Stimulated activated effector memory CD8-positive, alpha-beta T cell treated with anti-CD3 and anti-CD28 coated beads, Interleukin-12 subunit alpha, Interleukin-12 subunit beta, amount 100 ng/mL, for 72 hours (primary cell): ENCODE results near the gene DPH2.

Source experiments
- ATAC-seq: fragments of 150-1000 bp; cut with Tn5 transposase; 2 replicates; pipeline ENCODE4 v1.10.0; 2021
- DNase-seq, 2 donors: peaks; one replicate each; pipeline ENCODE4 v3.0.0; 2021 to 2022; ENCODE audit warnings: low spot score in 2 of 2
- H3K27ac Mint-ChIP-seq: one replicate; pipeline ENCODE4 v1.8.0; 2022; ENCODE audit warnings: mild to moderate bottlenecking, mixed read lengths
- H3K36me3 Mint-ChIP-seq: one replicate; pipeline ENCODE4 v1.8.0; 2022; ENCODE audit warnings: mild to moderate bottlenecking, mixed read lengths
- H3K4me1 Mint-ChIP-seq: one replicate; pipeline ENCODE4 v1.8.0; 2022; ENCODE audit warnings: mixed read lengths
- H3K4me3 Mint-ChIP-seq: one replicate; pipeline ENCODE4 v1.8.0; 2022; ENCODE audit warnings: mild to moderate bottlenecking, mixed read lengths
- H3K9me3 Mint-ChIP-seq: one replicate; pipeline ENCODE4 v1.8.0; 2022; ENCODE audit warnings: mixed read lengths

DPH2 gene

GRCh38 chr1:43969746-43970466 is at the start of gene DPH2:
Gene DPH2, plus strand, starts transcription at chr1:43970010. Its CDS starts 166 bp downstream, at chr1:43970176.
- peak within 1 kb of the TSS; percentile 96 for H3K4me3 Mint-ChIP-seq
- no peaks in the 10 kb centered on the region for H3K9me3 Mint-ChIP-seq
- peak within 1 kb of the TSS; percentile 92 for H3K27ac Mint-ChIP-seq
- peaks cover 6% of the 10 kb centered on the region for H3K36me3 Mint-ChIP-seq
- ATAC-seq (peak; percentile 93), DNase-seq (peak; percentile 70 to 90)
- peaks cover 35% of the 10 kb centered on the region for H3K4me1 Mint-ChIP-seq

GRCh38 chr1:43921022-43921421 is 48.8 kb upstream of the DPH2 start:
- DNase-seq (no peak), ATAC-seq (no peak)
- peak overlapping the region; percentile 41 for H3K27ac Mint-ChIP-seq
- no peaks in the 10 kb centered on the region for H3K4me1 Mint-ChIP-seq
- no peaks in the 10 kb centered on the region for H3K9me3 Mint-ChIP-seq
- H3K36me3 Mint-ChIP-seq, result no peaks in the 10 kb centered on the region
- no peak overlapping the region for H3K4me3 Mint-ChIP-seq

DNA sequence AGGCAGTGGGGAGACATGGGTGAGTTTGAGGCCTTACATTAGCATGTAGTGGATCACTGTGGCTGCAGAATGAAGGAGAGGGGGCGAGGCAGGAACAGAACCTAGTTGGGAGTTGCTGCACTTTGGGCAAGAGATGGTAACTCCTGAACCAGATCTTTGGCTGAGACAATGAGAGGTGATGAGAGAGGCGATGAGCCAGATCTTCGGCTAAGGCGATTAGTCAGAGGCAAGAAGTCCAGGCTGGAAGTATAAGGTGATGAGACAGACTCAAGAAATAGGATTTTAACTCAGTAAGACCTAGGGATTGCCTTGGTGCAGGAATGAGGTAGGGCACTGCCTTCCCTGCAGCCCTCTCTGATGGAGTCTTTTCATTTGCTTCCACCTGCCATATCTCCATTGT is 45.3 kb upstream of the DPH2 start:
- H3K36me3 Mint-ChIP-seq, result no peaks in the 10 kb centered on the region
- no peak for DNase-seq
- H3K4me1 Mint-ChIP-seq, result peaks cover 1% of the 10 kb centered on the region
- no peak overlapping the region for H3K27ac Mint-ChIP-seq
- no peak overlapping the region for H3K4me3 Mint-ChIP-seq
- no peaks in the 10 kb centered on the region for H3K9me3 Mint-ChIP-seq
- no peak for ATAC-seq

DNA sequence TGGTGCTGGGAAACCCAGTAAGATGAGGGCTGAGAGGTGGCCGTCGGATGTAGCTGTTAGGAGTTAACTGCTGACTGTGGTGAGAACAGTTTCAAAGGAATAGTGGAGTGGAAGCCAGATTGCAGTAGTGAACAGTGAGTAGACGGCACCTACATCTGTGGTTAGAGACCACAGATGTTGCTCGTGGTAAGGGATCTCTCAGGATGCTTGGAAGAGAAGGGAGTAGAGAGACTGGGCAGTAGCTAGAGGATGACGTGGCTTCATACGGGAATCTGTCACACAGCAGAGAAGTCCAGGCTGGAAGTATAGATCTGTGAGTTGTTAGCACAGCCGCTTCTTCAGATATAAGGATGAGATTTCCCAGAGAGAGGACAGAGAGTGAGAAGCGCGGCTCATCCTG is 44.0 kb upstream of the DPH2 start:
- Mint-ChIP-seq H3K4me1 (peaks cover 5% of the 10 kb centered on the region), H3K27ac (peak overlapping the region; percentile 33), H3K4me3 (no peak overlapping the region)

GRCh38 chr1:43930168-43930948 is 39.5 kb upstream of the DPH2 start:
- no peak overlapping the region for H3K4me3 Mint-ChIP-seq
- ATAC-seq (no peak), DNase-seq (no peak)
- H3K27ac Mint-ChIP-seq, result no peak overlapping the region
- peaks cover 24% of the 10 kb centered on the region for H3K4me1 Mint-ChIP-seq
- H3K36me3 Mint-ChIP-seq, result peaks cover 9% of the 10 kb centered on the region
- H3K9me3 Mint-ChIP-seq, result no peaks in the 10 kb centered on the region

More for the DNA sequence above, 44.0 kb upstream of the DPH2 start:
- ATAC-seq (no peak), DNase-seq (no peak)
- Mint-ChIP-seq H3K9me3 (no peaks in the 10 kb centered on the region), H3K36me3 (no peaks in the 10 kb centered on the region)

DNA sequence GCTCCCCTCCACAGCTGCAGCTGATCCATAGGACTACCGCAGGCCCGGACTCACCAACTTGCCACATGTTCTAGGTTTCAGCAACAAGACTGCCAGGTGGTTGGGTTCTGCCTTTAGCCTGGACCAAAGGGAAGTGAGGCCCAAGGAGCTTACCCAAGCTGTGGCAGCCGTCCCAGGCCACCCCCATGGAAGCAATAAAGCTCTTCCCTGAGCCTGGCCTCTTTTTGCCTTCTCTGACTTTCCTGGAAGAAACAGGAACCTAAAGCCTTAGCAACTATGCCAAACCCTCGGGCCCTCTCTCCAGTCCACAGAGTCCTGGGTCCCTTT is 38.9 kb upstream of the DPH2 start:
- ATAC-seq (no peak), DNase-seq (no peak)
- H3K4me1 Mint-ChIP-seq, result peaks cover 24% of the 10 kb centered on the region
- peaks cover 9% of the 10 kb centered on the region for H3K36me3 Mint-ChIP-seq
- H3K4me3 Mint-ChIP-seq, result no peak overlapping the region
- no peaks in the 10 kb centered on the region for H3K9me3 Mint-ChIP-seq
- H3K27ac Mint-ChIP-seq, result no peak overlapping the region

DNA sequence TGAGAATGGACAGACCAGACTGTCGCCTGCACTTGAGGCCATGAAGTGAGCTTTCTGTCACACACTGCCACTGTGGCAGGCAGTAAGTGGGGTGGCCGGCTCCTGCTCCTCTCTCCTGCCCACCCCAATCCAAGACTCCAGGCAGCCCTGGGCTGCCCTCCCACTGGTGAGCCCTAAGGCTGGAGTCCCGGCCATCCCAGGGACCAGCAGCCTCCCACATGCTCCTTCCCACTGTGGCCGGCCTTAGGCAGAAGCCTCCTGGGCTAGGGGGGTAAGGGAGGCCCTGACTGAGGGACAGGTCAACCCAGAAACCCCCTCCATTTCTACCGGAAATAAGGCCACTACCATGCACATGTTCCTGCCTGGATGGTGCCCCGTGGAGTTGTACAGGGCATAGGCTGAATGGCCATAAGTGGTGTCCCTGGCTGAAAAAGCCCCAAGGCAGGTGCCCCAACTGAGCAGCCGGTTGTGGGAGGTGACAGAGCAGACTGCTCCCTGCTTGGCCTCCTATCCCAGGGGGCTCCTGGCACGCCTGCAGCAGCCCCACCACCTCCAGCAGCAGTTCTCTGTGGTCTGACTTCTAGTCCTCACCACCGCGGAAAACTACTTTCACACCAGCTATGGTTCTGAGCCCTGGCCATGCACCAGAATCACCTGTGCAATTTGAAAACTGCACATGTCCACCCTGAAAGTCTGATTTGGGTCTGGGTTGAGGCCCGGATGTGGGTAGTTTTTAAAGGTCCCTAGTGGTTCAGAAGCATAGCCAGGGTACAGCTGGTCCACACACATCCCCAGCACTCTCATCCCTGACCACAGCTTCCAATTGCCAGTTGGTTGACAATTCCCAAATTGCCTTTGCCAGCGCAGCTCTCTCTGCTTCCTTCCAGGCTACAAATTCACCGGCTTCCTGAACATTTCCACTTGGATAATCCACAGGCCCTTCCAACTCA is 37.8 kb upstream of the DPH2 start:
- H3K36me3 Mint-ChIP-seq, result peaks cover 9% of the 10 kb centered on the region
- DNase-seq (no peak), ATAC-seq (no peak)
- no peak overlapping the region for H3K4me3 Mint-ChIP-seq
- peaks cover 24% of the 10 kb centered on the region for H3K4me1 Mint-ChIP-seq
- H3K9me3 Mint-ChIP-seq, result no peaks in the 10 kb centered on the region
- peak overlapping the region; percentile 43 for H3K27ac Mint-ChIP-seq

- Mint-ChIP-seq H3K4me3 (peak overlapping the region; percentile 2), H3K36me3 (peaks cover 9% of the 10 kb centered on the region), H3K4me1 (peaks cover 24% of the 10 kb centered on the region), H3K27ac (peak overlapping the region; percentile 43), H3K9me3 (no peaks in the 10 kb centered on the region)
- ATAC-seq (no peak), DNase-seq (no peak)
These were observed 36.9 kb upstream of the DPH2 start for GRCh38 chr1:43932786-43933385.

DNA sequence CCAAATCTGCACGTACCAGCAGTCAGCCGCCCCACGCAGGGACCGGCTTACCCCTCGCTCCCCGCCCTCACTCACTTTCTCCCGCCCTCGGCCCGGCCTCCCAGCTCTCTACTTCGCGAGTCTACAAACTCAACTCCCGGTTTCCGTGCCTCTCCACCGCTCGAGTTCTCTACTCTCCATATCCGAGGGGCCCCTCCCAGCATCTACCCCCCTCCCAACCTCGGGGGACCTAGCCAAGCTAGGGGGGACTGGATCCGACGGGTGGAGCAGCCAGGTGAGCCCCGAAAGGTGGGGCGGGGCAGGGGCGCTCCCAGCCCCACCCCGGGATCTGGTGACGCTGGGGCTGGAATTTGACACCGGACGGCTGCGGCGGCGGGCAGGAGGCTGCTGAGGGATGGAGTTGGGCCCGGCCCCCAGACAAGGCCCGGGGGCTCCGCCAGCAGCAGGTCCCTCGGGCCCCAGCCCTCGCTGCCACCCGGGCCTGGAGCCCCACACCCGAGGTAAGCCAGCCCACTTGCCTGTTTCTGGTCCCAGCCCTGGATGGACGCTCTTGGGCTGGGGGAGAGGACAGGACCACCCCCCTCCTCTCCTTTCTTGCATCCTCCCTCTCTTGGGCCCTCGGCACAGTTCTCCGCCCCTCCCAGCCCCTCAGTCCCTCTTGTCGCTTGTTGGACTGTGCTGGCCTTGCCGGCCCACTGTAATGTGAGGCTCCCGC is 36.3 kb upstream of the DPH2 start, which contains the start of gene ARTN:
Gene ARTN, plus strand, starts transcription at position 416 of the 715 bp plus-strand sequence. CDS start 1,856 bp downstream, outside the sequence.
- Mint-ChIP-seq H3K27ac (peak within 1 kb of the TSS; percentile 43), H3K4me1 (peaks cover 24% of the 10 kb centered on the region), H3K36me3 (peaks cover 9% of the 10 kb centered on the region), H3K4me3 (peak within 1 kb of the TSS; percentile 2), H3K9me3 (no peaks in the 10 kb centered on the region)
- ATAC-seq (no peak), DNase-seq (no peak)

DNA sequence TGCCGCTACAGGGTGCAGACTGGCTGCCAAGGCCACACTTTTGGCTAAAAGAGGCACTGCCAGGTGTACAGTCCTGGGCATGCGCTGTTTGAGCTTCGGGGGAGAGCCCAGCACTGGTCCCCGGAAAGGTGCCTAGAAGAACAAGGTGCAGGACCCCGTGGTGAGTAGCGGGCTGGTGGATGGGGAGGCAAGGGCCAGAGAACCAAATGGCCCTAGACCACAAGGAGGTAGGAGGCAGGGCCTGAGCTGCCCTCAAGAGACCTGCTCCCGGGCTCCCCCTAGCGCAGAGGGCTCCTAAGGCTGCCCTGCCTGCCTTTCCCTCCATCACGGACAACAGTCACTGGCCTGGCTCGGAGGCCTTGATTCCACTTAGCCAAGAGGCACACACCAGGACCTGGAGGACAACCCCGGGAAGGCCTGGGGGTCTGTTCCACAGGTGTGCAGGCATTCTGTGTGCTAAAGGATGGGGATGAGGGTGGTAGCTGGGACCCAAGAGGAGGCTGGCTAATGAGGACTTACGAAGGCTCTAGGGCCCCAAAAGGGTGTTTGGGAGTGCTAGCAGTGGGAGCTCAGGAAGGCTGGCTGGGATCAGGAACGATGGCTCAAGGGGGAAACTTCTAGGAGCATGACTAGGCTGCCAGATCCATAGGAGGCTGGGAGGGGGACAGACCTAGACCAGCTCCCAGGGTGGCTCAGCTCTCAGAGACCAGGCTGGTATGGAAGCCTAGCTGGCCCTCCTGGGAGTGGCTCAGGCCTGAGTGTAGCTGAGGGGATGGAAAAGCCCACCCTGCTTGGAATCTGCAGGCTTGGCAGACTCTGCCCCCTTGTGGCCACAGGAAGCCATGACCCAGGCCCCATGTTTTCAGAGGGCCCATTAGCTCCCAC is 35.5 kb upstream of the DPH2 start:
- ATAC-seq (peak; percentile 66), DNase-seq (peak; percentile 44 to 79)
- Mint-ChIP-seq H3K36me3 (peaks cover 9% of the 10 kb centered on the region), H3K27ac (no peak overlapping the region), H3K4me1 (peaks cover 24% of the 10 kb centered on the region), H3K4me3 (peak overlapping the region; percentile 2), H3K9me3 (no peaks in the 10 kb centered on the region)

GRCh38 chr1:43934986-43935324 is 34.9 kb upstream of the DPH2 start:
- Mint-ChIP-seq H3K36me3 (peaks cover 9% of the 10 kb centered on the region), H3K4me3 (no peak overlapping the region), H3K27ac (no peak overlapping the region), H3K9me3 (no peaks in the 10 kb centered on the region), H3K4me1 (peaks cover 18% of the 10 kb centered on the region)
- ATAC-seq (no peak), DNase-seq (no peak)

- H3K4me1 Mint-ChIP-seq, result peaks cover 18% of the 10 kb centered on the region
- H3K9me3 Mint-ChIP-seq, result no peaks in the 10 kb centered on the region
- no peak overlapping the region for H3K27ac Mint-ChIP-seq
- H3K36me3 Mint-ChIP-seq, result peaks cover 9% of the 10 kb centered on the region
- H3K4me3 Mint-ChIP-seq, result no peak overlapping the region
- DNase-seq, result no peak
- no peak for ATAC-seq
These were observed 33.9 kb upstream of the DPH2 start for GRCh38 chr1:43935711-43936427.

GRCh38 chr1:43936431-43937151 is 33.2 kb upstream of the DPH2 start:
- Mint-ChIP-seq H3K27ac (no peak overlapping the region), H3K36me3 (peaks cover 9% of the 10 kb centered on the region), H3K9me3 (no peaks in the 10 kb centered on the region), H3K4me1 (peaks cover 18% of the 10 kb centered on the region), H3K4me3 (peak overlapping the region; percentile 37)
- ATAC-seq (peak; percentile 17), DNase-seq (no peak)
